Measurements from ENCODE around the gene DPY19L1.
"Not testable (repeated sequence)": the region's sequence is repeated elsewhere in the genome, so short reads cannot be mapped to it uniquely, and the experiment has no call there.

GRCh38 chr7:34979124-34979523, 58.2 kb downstream of the DPY19L1 start:
- not testable (repeated sequence) for TF ChIP-seq CTCF (conservative IDR thresholded peaks at IDR 0.05 in 1 of 2, IDR thresholded peaks at IDR 0.05 in 1 of 2; ENCODE audit: extremely low read depth in 1 of 2, insufficient read depth in 1 of 2, low read depth in 1 of 2, low read length in 2 of 2); EZH2 (IDR thresholded peaks at IDR 0.05; ENCODE audit: borderline replicate concordance, low read length)
